Hematopoietic multipotent progenitor cell treated with erythropoietin and hydrocortisone succinate and interleukin-3 and kit ligand, for 6 days (in vitro differentiated cells): ENCODE results near the gene DAP3.
"Not testable (repeated sequence)": the region's sequence is repeated elsewhere in the genome, so short reads cannot be mapped to it uniquely, and the experiment has no call there.

Experiments used
- DNase-seq: peaks from one replicate; pipeline ENCODE4 v3.0.0-alpha.2; 2015

The DAP3 gene

GRCh38 chr1:155689081-155689607, at the start of gene DAP3:
TSS of gene DAP3 (plus strand) at chr1:155689091. CDS start at chr1:155709780, 20,689 bp downstream.
- DNase-seq = peak; percentile 90

DNA sequence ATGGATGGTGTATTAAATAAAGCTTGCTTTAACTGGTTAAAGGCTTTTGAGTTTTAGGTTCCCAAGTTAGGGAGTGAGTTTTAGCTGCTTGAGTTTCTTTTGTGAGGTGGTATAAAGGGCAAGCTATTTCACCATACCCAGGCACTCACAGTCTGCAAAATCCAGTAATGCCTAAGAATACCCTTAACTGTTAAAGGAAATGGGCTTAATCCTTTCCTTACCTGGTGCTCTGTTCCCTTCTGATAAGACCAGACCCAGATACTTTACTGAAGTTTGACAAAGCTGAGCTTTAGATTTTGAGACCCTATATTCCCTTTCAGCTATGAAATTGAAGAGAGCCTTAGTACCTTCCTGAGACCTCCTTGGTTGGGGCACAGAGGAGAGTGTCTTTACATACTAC, 48.5 kb upstream of the DAP3 start:
- DNase-seq = peak; percentile 30

GRCh38 chr1:155642559-155643180, 46.2 kb upstream of the DAP3 start:
- DNase-seq = not testable (repeated sequence)

DNA sequence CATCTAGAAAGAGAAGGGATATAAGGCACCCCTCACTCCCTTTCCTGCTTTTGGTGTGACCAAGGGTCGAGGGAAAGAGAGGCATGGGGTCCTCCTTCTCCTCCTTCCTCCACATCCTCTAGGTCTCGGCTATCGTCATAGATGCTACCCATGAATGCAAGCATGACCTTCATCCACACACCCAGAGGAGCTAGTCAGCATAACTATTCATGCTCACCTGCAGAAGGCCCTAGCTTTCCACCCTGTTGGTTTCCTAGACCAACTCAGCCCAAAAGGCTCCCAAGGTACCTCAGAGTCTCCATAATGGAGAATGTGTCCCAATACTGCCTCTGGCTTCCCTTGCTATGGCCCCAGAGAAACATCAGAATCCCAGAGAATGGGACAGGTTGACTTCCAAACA, 45.7 kb upstream of the DAP3 start:
- no peak for DNase-seq

DNA sequence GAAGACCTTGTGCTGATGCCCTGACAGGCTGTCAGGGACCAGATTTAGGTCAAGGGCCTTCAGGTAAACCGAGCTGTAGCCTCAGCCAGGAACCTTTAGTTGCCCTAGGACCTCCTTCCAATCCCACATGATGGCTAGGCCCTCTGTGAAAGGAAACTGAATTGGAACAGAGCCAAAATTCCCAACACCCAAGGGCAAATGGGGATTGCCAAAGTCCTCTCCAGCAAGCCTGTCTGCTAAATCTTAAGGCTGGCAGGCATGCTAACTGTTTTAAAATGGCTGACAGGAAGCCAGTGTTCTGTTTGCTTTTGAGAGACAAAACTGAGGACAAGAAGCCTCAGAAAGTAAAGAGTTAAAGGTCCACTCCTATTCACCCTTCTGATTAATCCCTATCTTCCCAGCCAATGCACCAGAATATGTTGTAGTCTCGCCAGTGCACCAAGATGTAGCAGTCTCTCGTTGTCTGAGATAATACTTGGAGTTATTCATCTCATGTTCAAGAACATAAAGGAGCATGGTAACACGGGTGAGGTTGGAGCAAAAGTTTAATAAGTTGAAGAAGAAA, 43.8 kb upstream of the DAP3 start:
- DNase-seq = peak; percentile 58

- no peak for DNase-seq
Observed at GRCh38 chr1:155645648-155646047, 43.2 kb upstream of the DAP3 start.

DNA sequence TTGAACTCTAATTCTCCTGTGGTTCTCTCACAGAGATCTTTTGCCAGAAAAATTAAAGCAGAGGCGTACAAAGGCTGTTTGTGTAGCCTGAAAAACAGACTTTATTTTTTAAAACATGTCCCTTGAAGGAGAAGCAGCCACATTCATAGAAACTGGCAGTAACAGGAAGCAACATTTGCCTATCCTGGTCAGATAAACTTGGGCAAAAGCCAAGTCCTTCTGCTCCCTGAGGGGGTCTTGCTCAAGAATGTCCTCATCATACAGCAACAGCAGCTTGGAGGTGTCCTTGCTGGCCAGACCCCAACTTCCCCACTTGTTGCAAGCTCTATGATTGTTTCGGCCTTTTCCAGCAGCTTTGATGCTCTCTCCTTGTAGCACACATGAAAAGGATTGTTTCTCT, 42.6 kb upstream of the DAP3 start:
- DNase-seq = peak; percentile 69

DNA sequence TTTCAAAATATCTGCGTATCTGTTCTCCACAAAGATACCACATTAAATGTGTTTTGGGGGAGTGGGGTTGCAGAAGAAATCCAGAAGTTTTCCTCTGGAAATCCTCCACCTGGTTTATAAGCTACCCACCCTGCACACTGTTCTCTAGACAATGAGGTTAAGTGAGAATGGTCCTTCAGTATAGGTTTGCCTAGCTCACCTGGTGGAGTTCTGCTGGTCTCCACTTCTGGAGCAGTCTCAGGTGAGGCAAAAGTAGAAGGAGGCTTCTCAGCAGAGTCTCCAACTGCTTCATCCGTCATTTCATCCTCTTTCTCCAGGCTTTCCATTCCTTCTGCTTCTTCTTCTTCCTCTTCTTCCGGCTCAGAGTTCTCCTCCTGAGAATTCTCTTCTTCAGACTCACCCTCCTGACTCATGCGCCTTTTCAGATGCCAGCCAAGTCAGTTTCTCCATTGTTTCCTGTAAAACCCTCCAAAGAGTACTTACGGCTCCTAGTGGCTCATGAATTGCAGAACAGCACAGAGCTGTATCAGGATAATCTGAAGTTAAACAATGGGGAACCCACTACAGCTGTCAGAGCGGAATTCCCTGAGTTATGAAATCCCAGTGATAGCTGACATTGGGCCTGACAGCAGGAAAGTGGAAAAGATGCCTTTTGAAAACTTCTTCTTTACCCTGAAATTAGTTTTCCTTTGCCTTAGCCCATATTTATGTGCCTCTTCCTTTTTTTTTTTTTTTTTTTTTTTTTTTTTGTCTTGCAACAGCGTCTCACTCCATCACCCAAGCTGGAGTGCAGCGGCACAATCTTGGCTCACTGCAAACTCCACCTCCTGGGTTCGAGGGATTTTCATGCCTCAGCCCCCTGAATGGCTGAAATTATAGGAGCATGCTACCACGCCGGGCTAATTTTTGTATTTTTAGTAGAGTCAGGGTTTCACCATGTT, 40.4 kb upstream of the DAP3 start:
- peak; percentile 64 for DNase-seq

- peak; percentile 34 for DNase-seq
Observed at GRCh38 chr1:155649676-155650075, 39.2 kb upstream of the DAP3 start.

- DNase-seq = no peak
Observed at GRCh38 chr1:155650231-155650757, 38.6 kb upstream of the DAP3 start.

DNA sequence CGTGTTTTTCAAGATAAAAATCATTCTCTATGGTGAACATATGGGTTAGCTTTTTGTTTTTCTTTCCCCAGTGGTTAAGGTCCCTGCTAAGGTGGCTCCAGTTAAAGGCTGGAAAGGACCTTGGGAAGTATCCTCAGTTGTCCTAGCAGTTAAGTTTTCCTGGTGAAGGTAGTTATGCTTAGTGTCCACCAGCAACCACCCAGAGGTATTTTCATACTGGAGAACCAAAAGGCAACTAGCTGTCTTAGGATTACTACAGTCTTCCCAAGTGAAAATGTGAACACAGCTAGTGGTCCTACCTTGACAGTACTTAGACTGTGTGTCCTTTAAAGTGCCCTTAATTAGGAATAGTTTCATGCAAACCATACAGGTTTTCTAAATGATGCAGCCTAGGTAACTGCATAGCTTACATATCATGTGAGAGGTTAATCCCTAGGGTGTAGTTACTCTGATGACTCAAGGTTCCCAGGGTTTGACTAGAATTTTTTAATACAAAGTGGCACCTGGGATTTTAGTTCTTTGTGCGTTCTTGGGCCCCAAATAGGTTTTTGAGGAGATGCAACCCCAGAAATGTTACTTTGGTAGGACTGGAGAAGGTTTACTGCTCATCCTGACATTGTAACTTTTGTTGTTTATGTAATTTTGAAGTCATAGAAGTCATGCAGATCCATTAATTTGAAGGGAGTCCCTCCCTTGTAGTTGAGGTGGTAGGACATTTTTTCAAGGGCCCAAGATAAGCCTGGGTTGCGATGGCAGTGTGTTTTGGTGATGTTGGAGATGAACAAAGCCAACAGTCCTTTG, 36.8 kb upstream of the DAP3 start:
- no peak for DNase-seq

- DNase-seq = no peak
Observed at GRCh38 chr1:155652951-155653350, 35.9 kb upstream of the DAP3 start.

- no peak for DNase-seq
Observed at GRCh38 chr1:155657463-155657862, 31.4 kb upstream of the DAP3 start.

GRCh38 chr1:155661239-155661638, 27.7 kb upstream of the DAP3 start:
- not testable (repeated sequence) for DNase-seq

- no peak for DNase-seq
Observed at GRCh38 chr1:155669233-155670162, 19.4 kb upstream of the DAP3 start.

DNA sequence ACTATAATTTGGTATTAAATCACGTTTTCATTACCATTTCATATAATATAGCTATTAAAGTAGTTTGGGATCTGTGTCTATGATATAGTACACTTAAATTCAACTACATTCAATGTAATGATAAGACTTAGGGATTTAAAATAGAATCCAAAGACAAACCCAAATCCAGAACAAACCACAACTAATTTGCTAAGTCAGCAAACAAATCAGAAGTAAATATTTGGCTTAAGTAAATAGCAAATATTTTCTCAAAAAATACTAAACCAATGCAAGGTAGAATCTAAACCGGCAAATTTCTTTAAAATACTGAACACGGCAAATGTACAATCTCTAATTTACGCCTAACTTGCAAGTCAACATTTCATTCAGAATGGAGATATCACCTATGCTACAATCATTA, 17.1 kb upstream of the DAP3 start:
- DNase-seq = no peak

DNA sequence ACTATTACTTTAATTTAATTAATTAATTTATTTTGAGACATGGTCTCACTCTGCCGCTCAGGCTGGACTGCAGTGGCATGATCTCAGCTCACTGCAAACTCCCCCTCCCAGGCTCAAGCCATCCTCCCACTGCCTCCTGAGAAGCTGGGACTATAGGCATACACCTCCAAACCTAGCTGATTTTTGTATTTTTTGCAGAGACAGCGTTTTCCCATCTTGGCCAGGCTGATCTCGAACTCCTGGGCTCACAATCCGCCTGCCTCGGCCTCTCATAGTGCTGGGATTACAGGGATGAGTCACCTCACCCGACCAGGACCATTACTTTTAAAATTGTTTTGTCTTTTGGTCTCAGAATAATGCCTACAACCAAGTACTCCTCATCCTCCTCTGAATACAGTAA, 15.9 kb upstream of the DAP3 start:
- DNase-seq = no peak

DNA sequence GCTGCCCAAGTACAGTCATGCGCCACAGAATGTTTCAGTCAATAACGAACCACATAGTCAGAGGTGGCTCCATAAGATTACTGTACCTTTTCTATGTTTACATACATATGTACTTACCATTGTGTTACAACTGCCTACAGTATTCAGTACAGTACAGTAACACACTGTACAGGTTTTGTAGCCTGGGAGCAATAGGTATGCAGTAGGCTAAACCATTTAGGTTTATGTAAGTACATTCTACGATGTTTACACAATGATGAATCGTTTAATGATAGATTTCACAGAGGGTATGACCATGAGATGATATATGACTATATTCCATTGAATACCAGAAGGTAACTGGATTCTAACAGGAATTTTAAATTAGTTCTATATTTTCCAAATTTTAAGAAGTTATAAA, 10.9 kb upstream of the DAP3 start:
- no peak for DNase-seq

DNA sequence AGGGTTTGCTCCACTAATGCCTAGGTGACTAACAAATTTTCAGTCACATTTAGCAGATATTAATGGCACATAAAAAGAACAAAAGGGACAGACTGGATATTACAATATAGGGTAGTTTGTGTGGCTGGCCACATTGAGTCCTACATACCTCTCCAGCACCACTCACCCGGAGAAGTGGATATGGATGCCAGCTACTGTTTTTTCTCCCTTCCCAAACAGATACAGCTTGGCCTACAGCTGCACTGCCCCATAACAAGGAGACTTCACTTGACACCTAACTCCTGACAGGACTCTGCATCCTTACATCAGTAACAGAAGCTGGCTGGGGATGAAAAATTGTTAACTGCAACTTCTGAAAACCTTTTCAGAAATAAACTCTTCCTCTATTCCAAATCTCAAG, 9.9 kb upstream of the DAP3 start:
- DNase-seq = not testable (repeated sequence)

- DNase-seq = no peak
Observed at GRCh38 chr1:155680531-155680930, 8.4 kb upstream of the DAP3 start.

DNA sequence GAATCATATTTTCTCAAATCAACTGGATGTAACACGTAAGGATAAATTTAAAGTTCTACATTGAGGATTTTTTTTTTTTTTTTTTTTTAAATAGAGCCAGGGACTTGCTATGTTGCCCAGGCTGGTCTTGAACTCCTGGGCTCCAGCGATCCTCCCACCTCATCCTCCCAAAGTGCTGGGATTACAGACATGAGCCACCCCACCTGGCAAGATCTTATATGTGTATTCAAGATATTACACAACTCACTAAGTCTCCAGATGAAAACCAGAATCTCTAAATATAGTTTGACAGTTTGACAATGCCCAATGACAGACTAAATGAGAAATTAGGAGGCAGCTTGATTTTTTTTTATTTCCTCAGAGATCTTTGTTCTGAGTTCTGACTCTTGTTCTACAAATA, 7.1 kb upstream of the DAP3 start:
- DNase-seq = no peak
